ENCODE measurements around the gene XG. TPM values are rescaled to one million over a fixed set of nuclear protein-coding genes. Genes with fewer than 3 reads are reported as not detected.
"Not testable (repeated sequence)": the region's sequence is repeated elsewhere in the genome, so short reads cannot be mapped to it uniquely, and the experiment has no call there.

XG gene
- total RNA-seq, 3 donors from 2014 or later (not counting 1 experiment from before 2014, with no cell fraction given) = 0.85 TPM; not detected in 2

DNA sequence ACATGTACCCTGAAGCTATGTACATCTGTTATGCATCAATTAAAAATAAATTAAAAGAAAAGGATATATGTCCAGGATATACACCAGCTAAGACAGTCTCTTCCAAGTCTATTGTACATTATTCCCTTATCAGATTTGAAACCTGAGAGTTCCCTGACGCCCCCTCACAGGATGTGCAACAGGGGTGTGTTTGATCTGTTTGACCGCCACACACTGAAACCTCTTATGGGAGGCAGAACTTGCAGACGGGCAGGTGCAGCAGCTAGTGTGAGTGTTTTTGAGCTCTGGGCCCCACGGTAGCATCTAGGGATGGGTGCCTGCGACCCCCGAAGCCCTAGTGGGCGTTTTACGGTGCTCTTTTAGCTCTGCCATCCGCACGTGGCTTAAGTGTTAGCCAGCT, 4.7 kb downstream of the XG start:
- DNase-seq (no peak), ATAC-seq (no peak)
- intact Hi-C loops (cut with micrococcal nuclease) = no loop called here
- Mint-ChIP-seq H3K27me3 (ENCODE audit: low read depth in 2 of 2) (peaks cover 2 to 10% of the 10 kb centered on the region in 2 donors), H3K36me3 (no peaks in the 10 kb centered on the region), H3K9me3 (no peaks in the 10 kb centered on the region), H3K4me3 (no peak overlapping the region), H3K27ac (no peak overlapping the region), H3K4me1 (peaks cover 0 to 6% of the 10 kb centered on the region in 2 donors)
- WGBS (ENCODE audit: insufficient coverage) = 68% methylated on average over 9 of the region's 10 CpGs
- Histone ChIP-seq H3K4me1 (ENCODE audit: control insufficient read depth, insufficient read depth, low read length) (no peaks in the 10 kb centered on the region), H3K4me3 (ENCODE audit: low read length) (no peak overlapping the region), H3K27me3 (ENCODE audit: control insufficient read depth, insufficient read depth, low read length) (no peaks in the 10 kb centered on the region), H3K36me3 (ENCODE audit: control insufficient read depth, insufficient read depth, low read length) (no peaks in the 10 kb centered on the region), H3K27ac (ENCODE audit: low read length) (no peak overlapping the region), H3K9me3 (ENCODE audit: control insufficient read depth, insufficient read depth, low read length) (no peaks in the 10 kb centered on the region)
- TF ChIP-seq, protein P1, sequence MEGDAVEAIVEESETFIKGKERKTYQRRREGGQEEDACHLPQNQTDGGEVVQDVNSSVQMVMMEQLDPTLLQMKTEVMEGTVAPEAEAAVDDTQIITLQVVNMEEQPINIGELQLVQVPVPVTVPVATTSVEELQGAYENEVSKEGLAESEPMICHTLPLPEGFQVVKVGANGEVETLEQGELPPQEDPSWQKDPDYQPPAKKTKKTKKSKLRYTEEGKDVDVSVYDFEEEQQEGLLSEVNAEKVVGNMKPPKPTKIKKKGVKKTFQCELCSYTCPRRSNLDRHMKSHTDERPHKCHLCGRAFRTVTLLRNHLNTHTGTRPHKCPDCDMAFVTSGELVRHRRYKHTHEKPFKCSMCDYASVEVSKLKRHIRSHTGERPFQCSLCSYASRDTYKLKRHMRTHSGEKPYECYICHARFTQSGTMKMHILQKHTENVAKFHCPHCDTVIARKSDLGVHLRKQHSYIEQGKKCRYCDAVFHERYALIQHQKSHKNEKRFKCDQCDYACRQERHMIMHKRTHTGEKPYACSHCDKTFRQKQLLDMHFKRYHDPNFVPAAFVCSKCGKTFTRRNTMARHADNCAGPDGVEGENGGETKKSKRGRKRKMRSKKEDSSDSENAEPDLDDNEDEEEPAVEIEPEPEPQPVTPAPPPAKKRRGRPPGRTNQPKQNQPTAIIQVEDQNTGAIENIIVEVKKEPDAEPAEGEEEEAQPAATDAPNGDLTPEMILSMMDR (IDR thresholded peaks at IDR 0.05) = no peak

DNA sequence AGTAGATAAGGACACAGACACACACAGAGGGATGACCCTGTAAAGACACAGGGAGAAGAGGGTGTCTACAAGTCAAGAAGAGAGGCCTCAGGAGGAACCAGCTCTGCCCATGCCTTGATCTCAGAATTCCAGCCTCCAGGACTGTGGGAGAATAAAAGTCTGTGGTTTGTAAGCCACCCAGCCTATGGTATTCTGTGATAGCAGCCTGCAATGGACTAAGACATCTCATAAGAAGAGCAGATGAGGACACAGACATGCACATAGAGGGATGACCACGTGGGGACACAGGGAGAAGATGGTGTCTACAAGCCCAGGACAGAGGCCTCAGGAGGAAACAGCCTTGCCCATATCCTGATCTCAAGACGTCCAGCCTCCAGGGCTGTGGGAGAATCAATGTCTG, 9.4 kb downstream of the XG start:
- 69% methylated on average over 2 of the region's 2 CpGs for WGBS (ENCODE audit: insufficient coverage)
- Mint-ChIP-seq H3K27me3 (ENCODE audit: low read depth in 2 of 2) (peaks cover 0 to 10% of the 10 kb centered on the region in 2 donors), H3K27ac (no peak overlapping the region), H3K9me3 (no peaks in the 10 kb centered on the region), H3K4me1 (peaks cover 0 to 6% of the 10 kb centered on the region in 2 donors), H3K4me3 (no peak overlapping the region), H3K36me3 (no peaks in the 10 kb centered on the region)
- TF ChIP-seq, protein P1 (IDR thresholded peaks at IDR 0.05) = no peak
- no peak for DNase-seq
- Histone ChIP-seq H3K4me3 (ENCODE audit: low read length) (no peak overlapping the region), H3K9me3 (ENCODE audit: control insufficient read depth, insufficient read depth, low read length) (no peaks in the 10 kb centered on the region), H3K27me3 (ENCODE audit: control insufficient read depth, insufficient read depth, low read length) (no peaks in the 10 kb centered on the region), H3K27ac (ENCODE audit: low read length) (no peak overlapping the region), H3K4me1 (ENCODE audit: control insufficient read depth, insufficient read depth, low read length) (no peaks in the 10 kb centered on the region), H3K36me3 (ENCODE audit: control insufficient read depth, insufficient read depth, low read length) (no peaks in the 10 kb centered on the region)
- intact Hi-C loops (cut with micrococcal nuclease) = no loop called here
- no peak for ATAC-seq

DNA sequence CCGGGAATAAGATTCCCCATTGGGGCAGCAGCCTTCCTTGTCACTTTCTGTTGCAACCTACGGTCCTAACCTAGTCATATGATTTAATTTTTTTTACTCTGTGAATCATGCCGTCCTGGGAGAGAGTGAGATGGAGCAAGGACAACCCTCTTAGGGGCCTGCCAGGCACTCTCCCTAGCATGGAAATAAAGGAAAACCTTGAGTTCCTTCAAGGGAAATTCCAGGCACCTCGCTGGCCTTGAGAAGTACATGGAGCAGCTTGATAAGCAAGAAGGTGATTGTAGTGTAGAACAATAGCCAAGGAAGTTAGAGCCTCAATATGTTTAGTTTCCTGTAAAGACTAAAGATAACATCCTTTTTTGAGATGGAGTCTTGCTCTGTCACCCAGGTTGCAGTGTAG, 10.8 kb downstream of the XG start:
- H3K36me3 ChIP-seq (ENCODE audit: control insufficient read depth, insufficient read depth, low read length); H3K4me3 ChIP-seq (ENCODE audit: low read length); H3K27me3 Mint-ChIP-seq (ENCODE audit: low read depth in 2 of 2); H3K27ac ChIP-seq (ENCODE audit: low read length); H3K27ac Mint-ChIP-seq; H3K36me3 Mint-ChIP-seq; intact Hi-C loops (cut with micrococcal nuclease); H3K9me3 ChIP-seq (ENCODE audit: control insufficient read depth, insufficient read depth, low read length); DNase-seq; H3K9me3 Mint-ChIP-seq; H3K27me3 ChIP-seq (ENCODE audit: control insufficient read depth, insufficient read depth, low read length); H3K4me1 Mint-ChIP-seq; ATAC-seq; H3K4me3 Mint-ChIP-seq; H3K4me1 ChIP-seq (ENCODE audit: control insufficient read depth, insufficient read depth, low read length): not testable (repeated sequence)
- 84% methylated on average over 4 of the region's 4 CpGs for WGBS (ENCODE audit: insufficient coverage)

DNA sequence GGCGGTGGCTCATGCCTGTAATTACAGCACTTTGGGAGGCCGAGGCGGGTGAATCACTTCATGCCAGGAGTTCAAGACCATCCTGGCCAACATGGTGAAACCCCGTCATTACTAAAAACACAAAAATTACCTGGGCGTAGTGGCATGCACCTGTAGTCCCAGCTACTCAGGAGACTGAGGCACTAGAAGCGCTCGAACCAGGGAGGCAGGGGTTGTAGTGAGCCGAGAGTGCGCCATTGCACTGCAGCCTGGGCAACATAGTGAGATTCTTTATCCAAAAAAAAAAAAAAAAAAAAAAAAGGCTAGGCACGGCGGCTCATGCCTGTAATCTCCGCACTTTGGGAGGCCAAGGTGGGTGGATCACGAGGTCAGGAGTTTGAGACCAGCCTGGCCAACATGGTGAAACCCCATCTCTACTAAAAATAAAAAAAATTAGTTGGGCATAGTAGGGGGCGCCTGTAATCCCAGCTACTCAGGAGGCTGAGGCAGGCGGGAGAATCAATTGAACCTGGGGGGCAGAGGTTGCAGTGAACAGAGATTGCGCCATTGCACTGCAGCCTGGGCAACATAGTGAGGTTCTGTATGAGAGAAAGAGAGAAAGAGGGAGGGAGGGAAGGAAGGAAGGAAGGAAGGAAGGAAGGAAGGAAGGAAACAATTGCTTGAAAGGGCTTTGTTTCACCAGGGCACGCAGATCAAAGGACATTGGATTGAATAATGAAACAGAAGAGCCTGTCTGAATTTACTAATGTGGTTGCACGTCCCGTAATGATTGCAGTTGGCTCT, 13.1 kb downstream of the XG start:
- intact Hi-C loops (cut with micrococcal nuclease); H3K4me1 ChIP-seq (ENCODE audit: control insufficient read depth, insufficient read depth, low read length); H3K9me3 ChIP-seq (ENCODE audit: control insufficient read depth, insufficient read depth, low read length); H3K27me3 Mint-ChIP-seq (ENCODE audit: low read depth in 2 of 2); H3K36me3 Mint-ChIP-seq; H3K27me3 ChIP-seq (ENCODE audit: control insufficient read depth, insufficient read depth, low read length); H3K4me1 Mint-ChIP-seq; H3K9me3 Mint-ChIP-seq; H3K4me3 ChIP-seq (ENCODE audit: low read length); H3K4me3 Mint-ChIP-seq; ATAC-seq; H3K36me3 ChIP-seq (ENCODE audit: control insufficient read depth, insufficient read depth, low read length); H3K27ac Mint-ChIP-seq; DNase-seq; H3K27ac ChIP-seq (ENCODE audit: low read length): not testable (repeated sequence)
- WGBS (ENCODE audit: insufficient coverage) = 85% methylated on average over 18 of the region's 19 CpGs

All from natural killer cell (primary cell).